ENCODE measurements around the gene PTPRM.
"Not testable (repeated sequence)": the region's sequence is repeated elsewhere in the genome, so short reads cannot be mapped to it uniquely, and the experiment has no call there.

PTPRM gene

DNA sequence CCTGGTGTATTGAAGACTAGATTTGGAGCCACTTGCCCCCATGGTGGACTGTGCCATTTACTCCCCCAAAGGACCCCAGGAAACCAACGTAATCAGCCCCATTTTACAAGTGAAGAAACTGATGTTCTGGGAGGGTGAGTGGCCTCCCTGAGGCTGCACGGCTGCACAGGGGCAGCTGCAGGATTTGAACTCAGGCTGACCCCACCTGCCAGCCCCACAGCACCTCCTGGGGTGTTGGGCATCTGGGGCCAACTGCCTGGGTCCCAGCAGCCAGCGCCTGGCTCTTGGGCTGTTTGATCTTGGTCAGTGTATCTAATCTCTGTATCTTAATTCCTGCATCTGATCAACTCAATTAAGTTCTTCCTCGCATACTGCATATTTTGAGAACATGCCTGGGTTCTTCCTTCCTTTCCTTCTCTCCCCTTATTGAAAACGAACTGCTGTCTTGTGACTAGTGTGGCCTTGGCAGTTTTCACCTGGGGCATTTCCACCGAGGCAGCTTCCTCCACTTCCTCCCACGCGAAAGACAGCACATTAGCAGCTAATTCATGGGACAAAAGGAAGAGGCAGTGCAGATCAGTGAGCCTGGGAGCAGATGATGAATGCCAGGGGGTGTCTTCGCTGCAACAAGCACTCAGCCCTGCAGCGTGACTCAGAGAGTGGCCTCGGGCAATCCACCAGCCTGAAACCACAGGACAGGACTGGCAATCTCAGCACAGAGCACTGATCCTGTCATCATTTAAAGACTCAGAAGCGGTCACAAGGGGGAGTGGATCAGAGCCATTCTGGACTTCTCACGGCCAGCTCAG, 858.0 kb downstream of the PTPRM start:
- DNase-seq: no peak

DNA sequence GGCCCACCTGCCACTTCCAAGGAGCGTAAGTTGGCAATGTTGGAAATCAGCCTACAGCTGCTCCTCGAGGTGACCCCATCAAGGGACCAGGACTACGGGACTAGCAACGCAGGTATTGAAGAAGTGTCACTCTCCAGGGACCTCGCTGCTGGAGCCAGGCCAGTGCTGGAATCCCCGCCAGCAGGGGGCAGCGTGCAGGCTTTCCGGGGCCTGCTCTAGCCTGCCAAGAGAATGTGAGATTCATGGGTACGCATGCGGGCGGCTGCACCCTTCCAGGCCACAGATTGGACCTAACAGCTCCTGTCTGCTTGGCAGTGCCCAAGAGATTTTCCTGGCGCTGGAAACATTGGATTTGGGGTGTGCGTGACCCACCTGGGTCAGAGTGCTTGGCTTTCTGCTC, 859.3 kb downstream of the PTPRM start:
- DNase-seq: no peak

DNA sequence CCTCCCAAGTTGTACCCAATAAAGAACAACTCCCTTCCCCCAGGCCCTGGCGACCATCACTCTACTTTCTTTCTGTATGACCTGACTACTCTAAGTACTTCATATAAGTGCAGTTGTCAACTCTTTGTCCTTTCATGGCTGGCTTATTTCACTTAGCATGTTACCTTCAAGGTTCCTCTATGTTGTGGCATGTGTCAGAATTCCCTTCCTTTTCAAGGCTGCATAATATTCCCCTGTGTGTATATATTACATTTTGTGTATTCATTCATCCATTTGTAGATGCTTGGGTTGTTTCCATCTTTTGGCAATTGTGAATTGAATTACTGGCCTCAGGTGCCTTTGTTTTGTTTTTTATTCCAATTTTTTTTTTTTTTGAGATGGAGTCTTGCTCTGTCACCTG, 860.2 kb downstream of the PTPRM start:
- DNase-seq: no peak

DNA sequence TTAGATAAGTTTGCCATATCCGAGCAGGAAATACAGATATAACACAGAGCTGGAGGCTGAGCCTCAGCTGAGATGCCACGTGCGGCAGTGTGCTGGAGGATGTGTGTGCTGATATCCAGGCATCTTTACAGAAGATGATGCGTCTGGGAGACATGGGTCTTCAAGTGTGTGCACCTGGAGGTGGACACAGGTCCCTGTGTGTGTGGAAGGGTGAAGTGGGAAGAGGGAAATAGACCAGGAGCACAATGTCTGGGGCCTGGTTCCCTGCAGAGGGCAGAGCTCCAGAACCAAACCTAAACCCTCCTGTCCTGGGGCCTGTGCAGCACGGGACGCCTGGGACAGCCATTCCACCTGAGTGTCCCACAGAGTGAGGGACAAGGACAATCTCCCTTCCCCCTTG, 861.8 kb downstream of the PTPRM start:
- DNase-seq: no peak

DNA sequence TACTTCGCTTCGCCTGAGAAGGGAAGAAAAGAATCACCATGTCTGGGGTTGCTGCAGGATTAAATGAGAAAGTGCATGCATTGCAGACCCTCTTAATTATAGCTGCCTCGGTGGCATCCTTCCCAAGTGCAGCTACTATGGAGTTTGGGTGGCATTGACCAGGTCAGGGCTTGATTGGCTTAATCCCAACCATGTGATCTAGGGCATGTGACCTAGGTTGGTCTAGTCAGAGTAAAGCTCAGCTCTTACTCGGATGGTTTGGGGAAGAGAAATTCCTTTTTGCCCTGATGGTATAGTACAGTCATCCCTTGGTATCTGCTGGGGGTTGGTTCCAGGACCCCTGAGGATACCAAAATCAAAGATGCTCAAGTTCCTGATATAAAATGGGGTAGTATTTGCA, 863.9 kb downstream of the PTPRM start:
- DNase-seq: no peak

DNA sequence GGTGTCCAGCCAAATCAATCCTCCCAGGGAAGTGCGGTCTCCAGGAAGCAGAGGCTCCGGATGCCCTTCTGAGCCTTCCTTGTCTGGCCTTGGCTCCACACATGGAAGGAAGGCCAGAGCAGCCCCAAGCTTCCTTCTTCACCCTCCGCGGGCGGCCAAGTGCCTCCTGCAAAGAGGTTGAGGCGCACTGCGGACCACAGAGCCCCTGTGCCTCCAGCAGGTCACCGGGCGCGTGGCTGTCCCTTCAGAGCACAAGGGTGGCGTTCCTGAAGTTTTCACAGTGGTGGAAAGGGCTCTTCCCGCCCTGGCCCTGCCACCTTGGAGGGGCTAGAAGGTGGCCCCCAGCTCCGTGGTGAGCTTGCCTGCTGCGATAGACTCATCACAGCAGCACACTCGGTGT, 866.2 kb downstream of the PTPRM start:
- no peak for DNase-seq

DNA sequence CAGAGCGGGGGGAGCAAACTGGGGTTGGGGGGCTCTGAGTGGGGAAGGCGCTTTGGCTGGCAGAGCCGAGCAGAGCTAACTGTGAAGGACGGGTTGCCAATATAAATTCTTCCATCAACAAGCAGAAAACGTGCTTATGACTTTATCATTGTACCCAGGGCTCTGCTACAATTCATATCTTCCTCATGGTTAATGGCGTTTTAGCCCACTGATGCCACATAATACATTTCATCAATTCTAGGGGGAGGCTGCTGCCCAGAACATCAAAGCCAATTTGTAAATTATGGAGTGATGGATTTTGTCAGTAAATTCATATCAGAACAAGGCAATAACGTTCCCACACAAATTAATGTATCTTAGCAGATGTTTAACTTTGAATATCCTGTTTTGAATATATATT, 866.7 kb downstream of the PTPRM start:
- no peak for DNase-seq

DNA sequence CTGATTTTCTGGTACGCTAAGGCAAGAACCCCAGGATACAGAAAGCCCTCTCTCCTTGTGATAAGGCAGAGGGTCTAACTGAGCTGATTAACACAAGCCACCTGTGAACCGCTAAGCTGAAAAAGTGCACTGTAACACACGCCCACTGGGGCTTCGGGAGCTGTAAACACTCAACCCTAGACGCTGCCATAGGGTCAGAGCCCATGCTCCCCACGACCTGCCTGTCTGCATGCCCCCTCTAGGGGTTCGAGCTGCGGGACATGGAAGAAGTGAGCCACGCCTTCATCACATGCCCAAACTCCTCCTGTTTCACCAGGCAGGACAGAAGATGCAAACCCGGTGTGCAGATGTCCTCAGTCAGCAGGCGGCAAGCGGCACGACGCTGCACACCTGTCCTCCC, 868.3 kb downstream of the PTPRM start:
- peak; percentile 34 for DNase-seq

DNA sequence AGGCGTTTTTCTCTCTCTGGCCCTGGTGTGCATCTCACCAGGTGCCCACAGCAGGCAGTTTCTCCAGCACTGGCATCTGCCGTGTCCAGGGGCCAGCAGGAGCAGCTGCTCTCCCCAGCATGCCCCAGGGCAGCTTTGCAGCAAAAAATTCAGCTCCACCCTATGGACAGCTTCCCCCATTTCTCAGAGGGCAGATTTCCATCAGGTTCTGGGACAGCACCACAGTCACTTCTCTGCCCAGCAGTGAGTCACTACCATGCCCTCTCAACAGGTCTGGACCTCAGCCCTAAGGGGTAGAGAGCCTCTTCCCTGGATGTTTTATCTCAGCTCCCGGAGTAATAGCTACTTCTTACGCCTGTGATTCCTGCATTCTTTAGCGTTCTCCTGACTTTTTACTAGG, 871.9 kb downstream of the PTPRM start:
- DNase-seq: no peak

DNA sequence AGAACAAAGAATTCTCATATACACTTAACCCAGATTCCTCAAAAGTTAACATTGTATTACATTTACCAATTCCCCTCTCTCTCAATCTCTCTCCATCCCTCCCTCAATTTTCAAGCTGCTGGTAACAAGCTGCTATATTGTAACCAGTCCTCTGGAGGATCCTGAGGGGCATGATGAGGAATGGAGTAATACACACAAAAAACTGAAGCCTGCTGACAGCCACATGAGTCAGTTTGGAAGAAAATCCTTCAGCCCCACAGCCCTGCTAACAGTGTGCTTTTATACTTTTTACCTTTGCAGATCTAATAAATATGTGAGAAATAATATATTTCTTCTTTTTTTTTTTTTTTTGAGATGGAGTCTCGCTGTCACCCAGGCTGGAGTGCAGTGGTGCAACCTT, 876.4 kb downstream of the PTPRM start:
- no peak for DNase-seq

DNA sequence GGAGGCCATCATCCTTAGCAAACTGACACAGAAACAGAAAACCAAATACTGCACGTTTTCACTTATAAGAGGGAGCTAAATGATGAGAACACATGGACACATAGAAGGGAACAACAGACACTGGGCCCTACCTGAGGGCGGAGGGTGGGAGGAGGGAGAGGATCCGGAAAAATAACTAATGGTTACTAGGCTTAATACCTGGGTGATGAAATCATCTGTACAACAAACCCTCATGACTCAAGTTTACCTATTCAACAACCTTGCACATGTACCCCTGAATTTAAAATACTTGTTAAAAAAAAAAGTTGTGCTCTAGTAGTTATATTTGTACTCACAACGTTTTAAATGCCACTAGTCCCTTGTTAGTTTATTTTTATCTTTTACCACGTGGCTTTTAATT, 879.8 kb downstream of the PTPRM start:
- not testable (repeated sequence) for DNase-seq

DNA sequence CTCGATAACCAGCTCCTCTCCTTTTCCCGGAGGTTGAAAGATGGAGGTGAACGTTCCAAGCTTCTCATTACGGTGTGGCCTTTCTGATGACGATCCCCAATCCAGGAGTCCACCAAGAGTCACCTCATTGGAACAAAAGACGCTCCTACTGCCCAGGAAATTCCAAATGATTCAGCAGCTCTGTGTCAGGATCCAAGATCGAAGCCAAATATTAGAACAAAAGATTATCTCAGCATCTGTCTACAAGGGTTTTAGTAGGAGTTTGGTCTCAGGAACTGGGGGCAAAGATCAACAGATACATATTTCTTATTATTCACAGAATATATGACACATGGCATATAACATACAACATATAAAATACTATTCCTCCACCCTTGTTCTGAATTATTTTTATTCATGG, 881.0 kb downstream of the PTPRM start:
- DNase-seq: no peak

DNA sequence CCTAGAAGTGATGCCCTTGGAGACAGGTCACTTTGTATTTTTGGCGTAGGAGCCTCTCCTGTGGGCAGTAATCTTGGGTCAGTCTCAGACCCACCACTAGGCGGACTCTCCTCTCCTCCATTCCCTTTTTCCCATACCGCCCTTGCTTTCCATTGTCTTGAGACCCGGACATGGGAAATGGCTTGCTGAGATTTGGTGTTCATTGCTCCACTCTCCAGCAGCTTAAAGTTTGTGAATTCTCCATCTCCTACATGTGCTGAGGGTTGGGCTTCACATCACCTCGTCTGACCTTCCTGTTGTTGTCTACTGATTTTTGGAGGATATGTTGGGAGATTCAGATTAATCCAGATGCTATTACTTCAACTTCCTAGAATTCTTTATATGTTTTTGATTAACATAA, 882.9 kb downstream of the PTPRM start:
- DNase-seq: no peak

DNA sequence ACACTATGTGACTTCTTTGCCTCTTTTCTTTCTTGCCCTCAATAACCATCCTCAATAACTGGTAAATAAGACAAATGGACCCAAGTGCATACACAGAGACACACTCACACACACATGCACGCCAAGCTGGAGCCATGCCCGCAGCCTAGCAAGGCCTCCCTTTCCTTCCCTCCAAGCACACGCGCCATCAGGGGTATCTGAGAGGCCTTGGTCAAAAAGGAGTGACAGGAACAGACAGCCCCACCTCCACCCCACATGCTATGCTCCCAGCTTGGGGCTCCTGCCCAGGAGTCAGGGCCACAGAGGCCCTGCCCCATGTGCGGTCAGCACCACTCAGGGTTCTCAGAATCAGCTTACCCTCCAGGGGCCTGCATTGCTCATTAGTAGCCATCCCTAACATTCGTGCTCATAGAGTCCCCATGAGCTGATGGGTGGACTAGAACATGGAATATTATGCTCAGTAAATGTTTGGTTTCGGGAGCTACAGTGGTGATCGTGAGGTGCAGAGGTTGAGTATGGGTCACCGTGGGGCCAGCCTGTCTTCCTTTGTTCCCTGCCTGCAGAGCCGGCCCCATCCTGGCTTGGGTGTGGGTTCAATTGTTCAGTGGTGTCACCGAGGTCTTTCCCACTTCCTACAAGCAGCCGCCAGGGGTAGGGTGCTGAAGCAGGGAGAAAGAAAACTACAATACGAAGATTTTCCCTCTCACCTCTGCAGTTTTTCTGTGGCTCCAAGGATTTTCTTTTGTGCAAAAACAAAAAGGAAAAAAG, 884.0 kb downstream of the PTPRM start:
- no peak for DNase-seq

DNA sequence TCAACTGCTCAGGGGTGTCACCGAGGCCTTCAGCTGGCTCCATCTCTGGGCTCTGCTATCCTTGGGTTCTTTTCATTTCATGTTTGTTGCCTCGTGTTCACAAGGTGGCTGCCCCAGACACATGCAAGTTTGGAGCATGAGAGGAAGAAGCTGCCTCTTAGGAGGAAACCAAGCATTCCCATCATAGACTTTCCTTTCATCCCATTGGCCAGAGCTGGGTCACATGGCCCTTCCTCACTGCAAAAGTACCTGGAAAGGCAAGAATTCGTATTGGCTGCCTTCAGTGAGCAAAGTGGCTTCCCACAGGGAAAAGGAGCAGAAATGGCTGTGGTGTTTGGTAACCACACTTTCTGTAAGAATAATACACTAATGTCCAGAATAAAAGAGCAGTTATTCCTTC, 886.4 kb downstream of the PTPRM start:
- DNase-seq: no peak

DNA sequence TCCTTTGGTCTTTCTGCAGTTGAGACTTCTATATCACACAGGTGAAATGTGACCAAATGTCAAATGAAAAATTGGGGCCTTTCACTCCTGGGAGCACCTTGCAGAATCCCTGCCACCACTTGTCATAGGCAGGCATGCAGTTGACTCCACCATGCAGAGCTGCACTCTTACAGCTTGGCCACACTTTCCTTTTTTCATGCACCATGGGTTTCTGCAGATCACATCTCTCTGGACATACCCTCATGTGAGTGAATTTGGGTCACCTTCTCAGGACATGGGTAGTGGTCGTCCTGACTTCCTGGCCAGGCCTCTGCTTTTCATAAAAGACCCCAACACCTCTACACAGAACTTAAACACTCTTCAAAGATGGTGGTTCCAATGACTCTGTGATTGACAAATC, 887.0 kb downstream of the PTPRM start:
- no peak for DNase-seq

DNA sequence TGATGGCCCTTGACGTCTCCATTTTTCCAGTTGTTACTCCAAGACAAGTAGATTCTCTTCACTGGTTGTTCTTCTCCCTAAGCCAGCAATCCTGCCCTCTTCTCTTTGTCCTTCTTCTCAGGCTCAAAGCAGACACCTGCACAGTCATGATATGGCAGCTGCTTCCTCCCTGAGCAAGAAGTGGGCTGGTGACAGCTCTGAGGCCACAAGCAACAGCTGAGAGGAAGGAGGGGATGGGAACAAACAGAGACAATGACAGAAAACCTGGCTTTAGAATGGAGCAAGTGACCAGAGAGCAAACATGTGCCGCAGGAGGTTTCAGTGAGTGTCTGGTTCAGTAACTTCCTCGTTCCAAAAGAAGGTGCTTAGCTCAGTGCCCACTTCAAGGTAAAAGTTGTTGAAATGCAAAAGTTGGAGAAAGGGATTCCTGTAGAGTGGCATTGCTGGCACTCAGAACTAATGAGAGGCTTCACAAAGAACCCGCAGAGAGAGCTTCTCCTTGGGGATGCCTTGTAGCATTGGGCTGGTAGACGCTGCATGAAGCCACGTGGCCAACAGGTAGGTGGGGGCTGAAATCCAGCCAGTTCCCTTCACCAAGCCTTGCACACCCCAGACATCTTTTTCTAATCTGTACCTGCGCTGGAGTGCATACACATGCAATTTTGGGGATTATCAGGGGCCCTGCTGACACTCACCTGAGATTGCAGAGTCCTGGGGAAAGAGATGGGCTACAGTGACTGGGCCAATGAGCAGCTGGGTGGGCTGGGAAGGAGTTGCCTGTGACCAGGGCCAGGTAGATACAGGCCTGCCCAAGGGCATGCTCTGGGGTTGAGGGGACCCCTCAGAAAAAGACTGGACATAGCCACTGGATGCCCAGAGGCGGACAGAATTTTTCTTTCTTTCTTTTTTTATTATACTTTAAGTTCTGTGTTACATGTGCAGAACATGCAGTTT, 888.8 kb downstream of the PTPRM start:
- DNase-seq: no peak
